Peyer's patch (tissue), 4 donors: ENCODE results near the gene AGAP1. TPM values are rescaled to one million over a fixed set of nuclear protein-coding genes. Genes with fewer than 3 reads are reported as not detected.

Experiments
- DNase-seq, 3 donors: peaks; one replicate each; pipeline ENCODE4 v3.0.0-alpha.2; 2017 to 2019
- H3K27ac ChIP-seq, 4 donors: fragments of 200-600 bp; sonication (generic); one replicate each; pipeline ENCODE4 v1.5.1; 2016 to 2019
- H3K27me3 ChIP-seq, 2 donors: fragments of 200-600 bp; sonication (generic); one replicate each; pipeline ENCODE4 v1.5.1; 2019
- H3K36me3 ChIP-seq, 3 donors: fragments of 200-600 bp; sonication (generic); one replicate each; pipeline ENCODE4 v1.5.1; 2016 to 2019
- H3K4me1 ChIP-seq, 4 donors: fragments of 200-600 bp; sonication (generic); one replicate each; pipeline ENCODE4 v1.5.1; 2016 to 2019
- H3K4me3 ChIP-seq, 4 donors: fragments of 200-600 bp; sonication (generic); 1 replicate in 3 of 4; 2 replicates in 1 of 4; pipeline ENCODE4 v1.5.1; 2016 to 2019; ENCODE audit warnings: mild to moderate bottlenecking in 1 of 4
- H3K9me3 ChIP-seq, 4 donors: fragments of 200-600 bp; sonication (generic); one replicate each; pipeline ENCODE4 v1.5.1; 2016 to 2019; ENCODE audit warnings: mild to moderate bottlenecking in 1 of 4
- CTCF ChIP-seq, 6 experiments: fragments of 450-650 bp in 4 of 6; fragments of 200-600 bp in 2 of 6; sonication (generic) in 1 of 6; IDR thresholded peaks; one replicate each; pipeline ENCODE4 v1.5.1; 2017 to 2019; ENCODE audit warnings: antibody characterized with exemption in 6 of 6, mild to moderate bottlenecking in 3 of 6, moderate library complexity in 1 of 6
- POLR2A ChIP-seq, 2 donors: fragments of 450-650 bp; IDR thresholded peaks; one replicate each; pipeline ENCODE4 v1.5.1; 2017; ENCODE audit warnings: antibody characterized with exemption in 2 of 2, mild to moderate bottlenecking in 2 of 2, moderate library complexity in 2 of 2
- total RNA-seq, 4 donors: library from RNA; depleted of rRNA; stranded (reverse); fragments of >200 nt; gene quantifications; one replicate each; pipeline ENCODE4 v1.1.0, GENCODE V29; 2016

AGAP1 gene
- total RNA-seq, 4 donors from 2014 or later, result 55.7 to 79.1 (median 66.9) TPM

GRCh38 chr2:235556086-235556485, 62.2 kb downstream of the AGAP1 start:
- Histone ChIP-seq H3K4me3 (no peak overlapping the region), H3K36me3 (no peaks in the 10 kb centered on the region), H3K27me3 (no peaks in the 10 kb centered on the region), H3K9me3 (no peaks in the 10 kb centered on the region), H3K4me1 (peaks cover 0 to 38% (median 1%) of the 10 kb centered on the region in 4 donors), H3K27ac (no peak overlapping the region)
- no peak for TF ChIP-seq POLR2A (IDR thresholded peaks at IDR 0.05)
- TF ChIP-seq CTCF (IDR thresholded peaks at IDR 0.05), result no peak
- DNase-seq, result no peak

GRCh38 chr2:235556901-235557300, 63.1 kb downstream of the AGAP1 start:
- H3K27me3 ChIP-seq, result no peaks in the 10 kb centered on the region
- H3K9me3 ChIP-seq, result no peaks in the 10 kb centered on the region
- no peak for TF ChIP-seq CTCF (IDR thresholded peaks at IDR 0.05)
- TF ChIP-seq POLR2A (IDR thresholded peaks at IDR 0.05), result no peak
- H3K4me1 ChIP-seq, result peaks cover 0 to 38% (median 1%) of the 10 kb centered on the region in 4 donors
- no peak overlapping the region for H3K27ac ChIP-seq
- no peak for DNase-seq
- no peak overlapping the region for H3K4me3 ChIP-seq
- no peaks in the 10 kb centered on the region for H3K36me3 ChIP-seq

- TF ChIP-seq POLR2A (IDR thresholded peaks at IDR 0.05), result no peak
- TF ChIP-seq CTCF (IDR thresholded peaks at IDR 0.05), result no peak
- no peak for DNase-seq
- no peaks in the 10 kb centered on the region for H3K36me3 ChIP-seq
- H3K4me3 ChIP-seq, result no peak overlapping the region
- peaks cover 0 to 38% (median 1%) of the 10 kb centered on the region in 4 donors for H3K4me1 ChIP-seq
- no peaks in the 10 kb centered on the region for H3K9me3 ChIP-seq
- H3K27me3 ChIP-seq, result no peaks in the 10 kb centered on the region
- H3K27ac ChIP-seq, result no peak overlapping the region
Measured at GRCh38 chr2:235557903-235558302, 64.1 kb downstream of the AGAP1 start.

GRCh38 chr2:235558572-235558971, 64.7 kb downstream of the AGAP1 start:
- Histone ChIP-seq H3K36me3 (no peaks in the 10 kb centered on the region), H3K4me1 (peaks cover 0 to 40% (median 1%) of the 10 kb centered on the region in 4 donors), H3K4me3 (no peak overlapping the region), H3K9me3 (no peaks in the 10 kb centered on the region), H3K27ac (no peak overlapping the region), H3K27me3 (no peaks in the 10 kb centered on the region)
- no peak for DNase-seq
- TF ChIP-seq CTCF (IDR thresholded peaks at IDR 0.05), result no peak
- no peak for TF ChIP-seq POLR2A (IDR thresholded peaks at IDR 0.05)

- no peak for DNase-seq
- Histone ChIP-seq H3K9me3 (no peaks in the 10 kb centered on the region), H3K27me3 (no peaks in the 10 kb centered on the region), H3K36me3 (no peaks in the 10 kb centered on the region), H3K4me1 (peaks cover 0 to 35% (median 1%) of the 10 kb centered on the region in 4 donors), H3K4me3 (no peak overlapping the region), H3K27ac (no peak overlapping the region)
- TF ChIP-seq POLR2A (IDR thresholded peaks at IDR 0.05) (no peak), CTCF (IDR thresholded peaks at IDR 0.05) (no peak)
Measured at GRCh38 chr2:235560345-235560744, 66.5 kb downstream of the AGAP1 start.

GRCh38 chr2:235561450-235561849, 67.6 kb downstream of the AGAP1 start:
- Histone ChIP-seq H3K27me3 (no peaks in the 10 kb centered on the region), H3K9me3 (no peaks in the 10 kb centered on the region), H3K4me1 (peaks cover 0 to 35% (median 1%) of the 10 kb centered on the region in 4 donors), H3K27ac (no peak overlapping the region), H3K36me3 (no peaks in the 10 kb centered on the region), H3K4me3 (no peak overlapping the region)
- TF ChIP-seq CTCF (IDR thresholded peaks at IDR 0.05) (no peak), POLR2A (IDR thresholded peaks at IDR 0.05) (no peak)
- no peak for DNase-seq
